ENCODE results near the gene RILPL1.
"Not testable (repeated sequence)": the region's sequence is repeated elsewhere in the genome, so short reads cannot be mapped to it uniquely, and the experiment has no call there.

Gene RILPL1

GRCh38 chr12:123488539-123489230, 44.8 kb downstream of the RILPL1 start:
- TF ChIP-seq, protein P1, sequence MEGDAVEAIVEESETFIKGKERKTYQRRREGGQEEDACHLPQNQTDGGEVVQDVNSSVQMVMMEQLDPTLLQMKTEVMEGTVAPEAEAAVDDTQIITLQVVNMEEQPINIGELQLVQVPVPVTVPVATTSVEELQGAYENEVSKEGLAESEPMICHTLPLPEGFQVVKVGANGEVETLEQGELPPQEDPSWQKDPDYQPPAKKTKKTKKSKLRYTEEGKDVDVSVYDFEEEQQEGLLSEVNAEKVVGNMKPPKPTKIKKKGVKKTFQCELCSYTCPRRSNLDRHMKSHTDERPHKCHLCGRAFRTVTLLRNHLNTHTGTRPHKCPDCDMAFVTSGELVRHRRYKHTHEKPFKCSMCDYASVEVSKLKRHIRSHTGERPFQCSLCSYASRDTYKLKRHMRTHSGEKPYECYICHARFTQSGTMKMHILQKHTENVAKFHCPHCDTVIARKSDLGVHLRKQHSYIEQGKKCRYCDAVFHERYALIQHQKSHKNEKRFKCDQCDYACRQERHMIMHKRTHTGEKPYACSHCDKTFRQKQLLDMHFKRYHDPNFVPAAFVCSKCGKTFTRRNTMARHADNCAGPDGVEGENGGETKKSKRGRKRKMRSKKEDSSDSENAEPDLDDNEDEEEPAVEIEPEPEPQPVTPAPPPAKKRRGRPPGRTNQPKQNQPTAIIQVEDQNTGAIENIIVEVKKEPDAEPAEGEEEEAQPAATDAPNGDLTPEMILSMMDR (conservative IDR thresholded peaks at IDR 0.05): no peak

DNA sequence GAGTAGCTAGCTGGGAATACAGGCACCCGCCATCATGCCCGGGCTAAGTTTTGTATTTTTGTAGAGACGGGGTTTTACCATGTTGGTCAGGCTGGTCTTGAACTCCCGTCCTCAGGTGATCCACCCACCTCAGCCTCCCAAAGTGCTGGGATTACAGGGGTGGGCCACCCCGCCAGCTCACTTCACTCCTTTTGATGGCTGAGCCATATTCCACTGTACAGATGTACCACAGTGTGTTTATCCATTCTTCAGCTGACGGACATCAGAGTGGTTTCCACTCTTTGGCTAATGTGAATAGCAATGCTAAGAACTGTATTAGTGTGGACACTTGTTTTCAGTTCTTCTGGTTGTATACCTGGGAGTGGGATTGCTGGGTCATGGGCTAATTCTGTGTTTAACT, 46.1 kb downstream of the RILPL1 start:
- TF ChIP-seq, protein P1 (conservative IDR thresholded peaks at IDR 0.05): no peak
- no peak overlapping the region for H3K27ac ChIP-seq

More at GRCh38 chr12:123488539-123489230, 44.8 kb downstream of the RILPL1 start:
- H3K27ac ChIP-seq: no peak overlapping the region

- TF ChIP-seq, protein P1 (conservative IDR thresholded peaks at IDR 0.05): no peak
- H3K27ac ChIP-seq: no peak overlapping the region
These were observed 47.8 kb downstream of the RILPL1 start for GRCh38 chr12:123485756-123486155.

DNA sequence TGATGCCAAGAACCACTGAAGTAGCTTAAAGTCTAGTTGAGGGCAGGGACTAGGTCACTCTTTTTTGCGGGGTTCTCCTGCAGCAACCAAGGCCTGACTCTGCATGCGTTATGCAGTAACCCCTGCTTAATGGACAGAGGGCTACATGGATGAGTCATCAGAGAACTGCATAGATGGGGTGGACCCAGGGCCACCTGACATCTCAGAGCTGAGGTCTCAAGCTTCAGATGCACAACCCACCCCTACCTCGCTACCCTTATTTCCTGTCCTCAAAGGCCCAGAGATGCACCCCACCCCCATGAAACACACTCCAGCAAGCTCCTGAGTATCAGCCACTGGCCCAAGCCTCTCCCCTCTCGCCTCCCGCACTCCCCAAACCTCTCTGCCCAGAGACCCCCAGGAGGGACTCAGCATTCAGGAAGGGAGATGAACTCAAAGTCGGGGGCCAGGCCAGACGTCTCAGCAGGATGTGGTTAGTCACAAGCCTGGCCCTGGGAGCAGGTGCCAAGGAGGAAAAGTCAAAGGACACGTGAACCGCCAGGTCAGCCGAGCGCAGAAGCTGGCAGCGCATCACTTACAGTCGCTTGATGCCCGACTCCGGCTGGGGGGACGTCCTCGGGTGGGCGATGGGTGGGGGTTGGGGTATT, 49.8 kb downstream of the RILPL1 start:
- H3K27ac ChIP-seq: no peak overlapping the region
- TF ChIP-seq, protein P1 (conservative IDR thresholded peaks at IDR 0.05): no peak

- no peak overlapping the region for H3K27ac ChIP-seq
- TF ChIP-seq, protein P1 (conservative IDR thresholded peaks at IDR 0.05): no peak
These were observed 50.6 kb downstream of the RILPL1 start for GRCh38 chr12:123482876-123483275.

- H3K27ac ChIP-seq: not testable (repeated sequence)
These were observed 52.3 kb downstream of the RILPL1 start for GRCh38 chr12:123481251-123481650.

GRCh38 chr12:123479442-123480180, 53.9 kb downstream of the RILPL1 start:
- TF ChIP-seq, protein P1 (conservative IDR thresholded peaks at IDR 0.05): no peak
- H3K27ac ChIP-seq: no peak overlapping the region

Measured in VCaP (cell line).